Large intestine (tissue), 3 donors: Measurements from ENCODE around the gene MTA3. TPM values are rescaled to one million over a fixed set of nuclear protein-coding genes. Genes with fewer than 3 reads are reported as not detected.
"Not testable (repeated sequence)": the region's sequence is repeated elsewhere in the genome, so short reads cannot be mapped to it uniquely, and the experiment has no call there.

Source experiments
- DNase-seq, 2 donors: peaks; one replicate each; pipeline versions ENCODE4 v3.0.0 to v3.0.0-alpha.2; 2013
- H3K27ac ChIP-seq: one replicate; pipeline ENCODE4 v1.5.1; 2013; ENCODE audit warnings: low read length
- H3K27me3 ChIP-seq: 2 replicates; pipeline ENCODE4 v1.6.1; 2013; ENCODE audit warnings: low read length; ENCODE audit not compliant: control insufficient read depth, insufficient read depth
- H3K36me3 ChIP-seq: 2 replicates; pipeline ENCODE4 v1.6.1; 2013; ENCODE audit warnings: low read length; ENCODE audit not compliant: control insufficient read depth, insufficient read depth
- H3K4me1 ChIP-seq: one replicate; pipeline ENCODE4 v1.6.1; 2013; ENCODE audit warnings: low read length; ENCODE audit not compliant: control insufficient read depth, insufficient read depth
- H3K4me3 ChIP-seq: one replicate; pipeline ENCODE4 v1.5.1; 2013; ENCODE audit warnings: low read length
- H3K9me3 ChIP-seq: one replicate; pipeline ENCODE4 v1.6.1; 2013; ENCODE audit warnings: mild to moderate bottlenecking, low read depth, low read length, moderate library complexity; ENCODE audit not compliant: control insufficient read depth
- WGBS: methylation state at CpG from one replicate; pipeline ENCODE4 v1.1.5; 2013; ENCODE audit warnings: low lambda C conversion rate; ENCODE audit not compliant: insufficient coverage; 5-methylcytosine and 5-hydroxymethylcytosine counted together
- polyA plus RNA-seq: library from polyadenylated mRNA; unstranded; fragments of 120-200 nt; gene quantifications from one replicate; pipeline ENCODE4 v1.2.1, GENCODE V29; 2013

Gene MTA3
- polyA plus RNA-seq, 1 donor: 34.0 TPM

DNA sequence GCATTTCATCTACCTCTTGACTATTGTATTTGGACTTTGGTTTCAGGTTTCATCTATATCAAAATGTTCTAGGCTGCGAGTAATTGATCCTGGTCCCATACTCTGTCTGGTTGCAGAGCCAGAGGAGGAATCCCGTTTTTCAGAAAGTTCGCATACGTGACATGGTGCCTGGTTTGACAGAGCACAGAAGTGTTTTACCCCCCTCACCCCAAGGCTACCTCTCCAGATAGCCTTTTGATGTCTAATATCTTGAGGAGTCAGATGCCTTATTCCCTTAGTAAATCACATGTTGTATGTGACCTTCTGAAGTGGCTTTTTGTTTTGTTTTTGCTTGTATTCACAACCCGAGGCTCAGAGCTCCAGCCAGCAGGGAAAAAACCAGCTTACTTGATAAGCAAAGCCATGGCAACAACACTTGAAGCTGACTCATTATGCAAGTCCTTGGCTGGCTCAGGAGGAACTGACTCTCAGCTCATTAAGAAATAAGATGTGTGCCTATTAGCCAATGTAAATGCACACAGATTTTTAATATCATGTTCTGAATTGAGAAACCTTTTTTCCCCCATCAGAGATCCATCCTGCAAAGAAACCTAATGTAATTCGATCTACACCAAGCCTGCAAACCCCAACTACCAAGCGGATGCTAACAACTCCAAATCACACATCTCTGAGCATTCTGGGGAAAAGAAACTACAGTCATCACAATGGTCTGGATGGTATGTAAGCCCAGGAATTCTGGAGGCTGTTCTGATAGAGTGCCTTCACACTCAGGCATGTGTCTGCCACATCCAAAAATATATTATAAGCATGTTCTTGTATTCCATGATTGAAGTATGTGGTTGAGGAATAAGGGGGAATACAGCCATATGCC is 154.1 kb downstream of the MTA3 start:
- H3K4me3 ChIP-seq: no peak overlapping the region
- H3K27ac ChIP-seq: no peak overlapping the region
- no peaks in the 10 kb centered on the region for H3K9me3 ChIP-seq
- DNase-seq: peak; percentile 53 to 69
- no CpG with 5 or more reads among the region's 7 CpGs for WGBS
- no peaks in the 10 kb centered on the region for H3K27me3 ChIP-seq
- H3K4me1 ChIP-seq: no peaks in the 10 kb centered on the region
- H3K36me3 ChIP-seq: peaks cover 8% of the 10 kb centered on the region

DNA sequence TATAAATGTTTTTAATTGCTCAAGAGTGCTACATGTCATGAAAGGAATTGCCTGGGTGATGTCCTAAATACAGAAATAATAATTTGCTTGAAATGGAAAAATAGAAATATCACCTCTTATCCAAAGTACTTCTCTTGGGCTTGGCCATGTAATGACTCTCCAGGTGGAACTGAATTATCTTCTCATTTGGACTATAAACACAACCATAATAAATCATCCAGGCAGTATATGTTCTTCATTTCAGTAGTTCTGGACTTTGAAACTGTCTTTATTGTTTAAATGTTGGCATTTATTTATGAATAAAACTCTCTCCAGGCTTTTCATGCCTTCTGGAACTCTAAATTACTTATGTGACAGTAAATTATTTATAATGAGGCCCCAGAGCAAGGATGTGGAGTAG is 155.0 kb downstream of the MTA3 start:
- Histone ChIP-seq H3K9me3 (no peaks in the 10 kb centered on the region), H3K4me3 (no peak overlapping the region), H3K4me1 (no peaks in the 10 kb centered on the region), H3K36me3 (peaks cover 8% of the 10 kb centered on the region), H3K27me3 (no peaks in the 10 kb centered on the region), H3K27ac (no peak overlapping the region)
- no peak for DNase-seq

DNA sequence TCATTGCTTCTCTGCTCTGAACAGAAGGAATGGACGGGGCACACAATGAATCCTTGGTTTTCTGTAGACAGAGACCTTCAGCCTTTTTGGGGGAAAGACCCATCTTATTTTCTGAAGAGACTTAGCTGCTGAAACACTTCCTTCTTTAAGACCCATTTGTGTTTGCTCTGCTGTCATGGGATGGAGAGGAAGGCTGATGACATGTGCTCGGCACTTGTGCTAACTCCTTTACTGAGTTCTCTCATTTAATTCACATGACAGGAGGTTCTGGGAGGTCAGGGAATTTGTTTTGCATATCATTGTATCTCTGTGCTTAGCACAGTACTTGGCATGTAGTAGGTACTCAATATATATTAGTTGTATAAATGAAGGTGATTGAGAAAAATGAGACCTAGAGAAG is 156.5 kb downstream of the MTA3 start:
- no peak for DNase-seq
- no CpG with 5 or more reads among the region's 2 CpGs for WGBS
- H3K36me3 ChIP-seq: peaks cover 8% of the 10 kb centered on the region
- H3K4me3 ChIP-seq: no peak overlapping the region
- H3K27ac ChIP-seq: no peak overlapping the region
- H3K4me1 ChIP-seq: no peaks in the 10 kb centered on the region
- H3K9me3 ChIP-seq: no peaks in the 10 kb centered on the region
- no peaks in the 10 kb centered on the region for H3K27me3 ChIP-seq

DNA sequence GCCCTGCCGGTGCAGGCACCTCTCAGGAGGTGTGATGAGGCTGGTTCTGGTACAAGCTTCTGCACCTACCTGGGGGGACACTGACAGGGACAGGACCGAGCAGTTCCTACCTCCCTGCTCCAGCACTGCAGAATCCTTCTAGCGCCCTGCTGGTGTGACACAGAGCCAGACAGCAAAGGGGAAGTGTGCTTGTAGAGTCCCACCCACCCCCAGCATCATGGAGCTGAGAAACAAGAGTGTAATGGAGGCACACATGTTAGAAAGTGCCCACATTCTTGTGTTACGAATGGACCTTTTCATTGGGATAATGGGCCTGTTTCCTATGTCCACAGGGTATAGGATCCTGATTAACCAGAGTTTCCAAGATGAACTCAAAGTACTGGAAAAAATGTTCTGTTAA is 157.2 kb downstream of the MTA3 start:
- no peaks in the 10 kb centered on the region for H3K9me3 ChIP-seq
- no peak for DNase-seq
- peaks cover 8% of the 10 kb centered on the region for H3K36me3 ChIP-seq
- no peak overlapping the region for H3K27ac ChIP-seq
- no peaks in the 10 kb centered on the region for H3K27me3 ChIP-seq
- 100% methylated on average over 1 of the region's 4 CpGs for WGBS
- no peak overlapping the region for H3K4me3 ChIP-seq
- no peaks in the 10 kb centered on the region for H3K4me1 ChIP-seq

DNA sequence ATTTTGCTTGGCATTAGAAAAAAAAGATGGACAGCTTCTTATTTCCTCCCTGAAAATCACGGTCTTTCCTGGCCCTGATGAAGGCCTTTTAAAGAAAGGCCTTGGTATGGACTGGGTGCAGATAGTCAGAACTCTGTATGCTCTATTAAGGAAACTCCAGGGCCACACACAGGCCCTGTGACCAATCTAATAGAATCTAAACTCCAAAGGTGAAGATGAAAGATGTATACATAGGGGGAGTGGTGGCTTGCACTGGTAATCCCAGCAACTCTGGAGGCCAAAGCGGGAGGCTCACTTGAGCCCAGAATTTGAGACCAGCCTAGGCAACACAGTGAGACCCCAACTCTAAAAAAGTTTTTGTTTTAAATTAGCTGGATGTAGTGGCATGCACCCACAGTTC is 158.2 kb downstream of the MTA3 start:
- Histone ChIP-seq H3K9me3 (no peaks in the 10 kb centered on the region), H3K4me3 (no peak overlapping the region), H3K4me1 (no peaks in the 10 kb centered on the region), H3K27me3 (no peaks in the 10 kb centered on the region), H3K36me3 (peaks cover 8% of the 10 kb centered on the region), H3K27ac (no peak overlapping the region)
- DNase-seq: no peak
- no CpG with 5 or more reads among the region's 2 CpGs for WGBS

DNA sequence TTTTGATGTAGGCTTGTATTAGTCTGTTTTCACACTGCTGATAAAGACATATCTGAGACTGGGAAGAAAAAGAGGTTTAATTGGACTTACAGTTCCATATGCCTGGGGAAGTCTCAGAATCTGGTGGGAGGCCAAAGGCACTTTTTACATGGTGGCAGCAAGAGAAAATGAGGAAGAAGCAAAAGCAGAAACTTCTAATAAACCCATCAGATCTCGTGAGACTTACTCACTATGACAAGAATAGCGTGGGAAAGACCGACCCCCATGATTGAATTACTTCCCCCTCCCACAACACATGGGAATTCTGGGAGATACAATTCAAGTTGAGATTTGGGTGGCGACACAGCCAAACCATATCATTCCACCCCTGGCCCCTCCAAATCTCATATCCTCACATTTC is 162.9 kb downstream of the MTA3 start:
- not testable (repeated sequence) for H3K27ac ChIP-seq, DNase-seq, H3K4me1 ChIP-seq, H3K27me3 ChIP-seq, H3K4me3 ChIP-seq, H3K36me3 ChIP-seq
- H3K9me3 ChIP-seq: peaks cover 10% of the 10 kb centered on the region
- WGBS: 100% methylated on average over 1 of the region's 4 CpGs

GRCh38 chr2:42733852-42734251 is 165.4 kb downstream of the MTA3 start:
- Histone ChIP-seq H3K27ac (no peak overlapping the region), H3K9me3 (peaks cover 10% of the 10 kb centered on the region), H3K4me3 (no peak overlapping the region), H3K4me1 (no peaks in the 10 kb centered on the region), H3K36me3 (peaks cover 14% of the 10 kb centered on the region), H3K27me3 (no peaks in the 10 kb centered on the region)
- DNase-seq: no peak
- no CpG with 5 or more reads among the region's 1 CpG for WGBS

GRCh38 chr2:42736598-42737322 is 168.3 kb downstream of the MTA3 start:
- no peaks in the 10 kb centered on the region for H3K4me1 ChIP-seq
- no peaks in the 10 kb centered on the region for H3K27me3 ChIP-seq
- no peak for DNase-seq
- no peak overlapping the region for H3K27ac ChIP-seq
- peaks cover 20% of the 10 kb centered on the region for H3K36me3 ChIP-seq
- H3K4me3 ChIP-seq: no peak overlapping the region
- peaks cover 10% of the 10 kb centered on the region for H3K9me3 ChIP-seq

DNA sequence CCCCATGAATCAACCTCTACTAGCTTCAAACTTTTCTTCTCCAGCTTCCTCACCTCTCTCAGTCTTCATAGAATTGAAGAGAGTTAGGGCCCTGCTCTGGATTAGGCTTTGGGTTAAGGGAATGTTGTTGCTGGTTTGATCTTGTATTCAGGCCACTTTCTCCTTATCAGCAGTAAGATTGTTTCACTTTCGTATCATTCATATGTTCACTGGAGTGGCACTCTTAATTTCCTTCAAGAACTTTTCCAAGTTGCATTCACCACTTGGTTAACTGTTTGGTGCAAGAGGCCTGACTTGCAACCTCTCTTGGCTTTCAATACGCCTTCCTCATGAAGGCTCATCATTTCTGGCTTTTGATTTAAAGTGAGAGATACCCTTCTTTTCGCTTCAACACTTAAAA is 172.7 kb downstream of the MTA3 start:
- no CpG with 5 or more reads among the region's 3 CpGs for whole genome bisulfite sequencing
- no peak overlapping the region for H3K27ac ChIP-seq
- no peaks in the 10 kb centered on the region for H3K27me3 ChIP-seq
- peaks cover 15% of the 10 kb centered on the region for H3K36me3 ChIP-seq
- no peak overlapping the region for H3K4me3 ChIP-seq
- no peak for DNase-seq
- no peaks in the 10 kb centered on the region for H3K4me1 ChIP-seq
- peaks cover 2% of the 10 kb centered on the region for H3K9me3 ChIP-seq

DNA sequence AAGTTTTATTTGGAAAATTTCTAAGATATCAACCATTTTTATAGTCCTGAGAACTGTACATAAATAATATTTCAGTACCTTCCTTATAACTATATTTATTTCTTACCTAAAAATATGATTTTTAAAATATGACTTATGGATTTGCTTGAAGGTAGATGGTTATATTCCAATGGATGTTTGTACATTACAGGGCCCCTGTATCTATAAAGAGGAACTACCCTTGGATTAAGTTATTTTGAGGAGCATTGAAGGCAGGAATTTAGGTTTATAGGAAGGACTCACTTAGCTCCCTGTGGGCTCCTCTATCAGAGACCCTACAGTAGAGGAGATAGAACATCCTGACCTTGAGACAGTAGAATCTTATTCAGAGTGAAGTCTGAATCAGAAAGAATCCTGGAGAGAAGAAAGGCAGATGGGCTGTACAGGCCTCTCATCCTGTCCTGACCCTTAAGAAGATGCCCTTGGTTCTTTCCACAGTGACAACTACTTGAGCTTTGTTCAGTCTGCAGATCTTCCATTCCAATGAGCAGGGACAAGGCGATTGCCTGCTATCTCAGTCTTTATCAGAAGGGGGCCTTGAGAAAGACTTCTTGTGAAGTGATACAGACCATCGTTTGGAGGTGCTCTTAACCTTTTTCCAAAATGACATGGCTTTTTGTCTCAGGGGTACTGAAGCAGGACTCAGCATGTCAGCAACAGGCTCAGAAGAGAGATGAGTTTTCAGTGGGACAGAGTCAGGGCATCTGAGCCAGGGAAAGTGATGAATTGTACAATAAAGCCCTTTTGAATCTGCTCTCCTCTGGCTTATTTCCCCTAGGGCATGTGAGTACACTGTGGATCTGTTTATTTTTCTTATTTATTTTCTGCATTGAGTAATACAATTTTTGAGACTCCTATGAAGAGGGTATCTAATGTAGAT is 174.6 kb downstream of the MTA3 start:
- Histone ChIP-seq H3K9me3 (no peaks in the 10 kb centered on the region), H3K27me3 (no peaks in the 10 kb centered on the region), H3K4me3 (no peak overlapping the region), H3K36me3 (peaks cover 12% of the 10 kb centered on the region), H3K27ac (no peak overlapping the region), H3K4me1 (no peaks in the 10 kb centered on the region)
- no peak for DNase-seq
- WGBS: no CpG with 5 or more reads among the region's 2 CpGs
